Peyer's patch (tissue), 4 donors: ENCODE data around the gene PACS1. TPM values are rescaled to one million over a fixed set of nuclear protein-coding genes. Genes with fewer than 3 reads are reported as not detected.

ENCODE experiments used
- DNase-seq, 3 donors: peaks; one replicate each; pipeline ENCODE4 v3.0.0-alpha.2; 2017 to 2019
- H3K27ac ChIP-seq, 4 donors: fragments of 200-600 bp; sonication (generic); one replicate each; pipeline ENCODE4 v1.5.1; 2016 to 2019
- H3K27me3 ChIP-seq, 2 donors: fragments of 200-600 bp; sonication (generic); one replicate each; pipeline ENCODE4 v1.5.1; 2019
- H3K36me3 ChIP-seq, 3 donors: fragments of 200-600 bp; sonication (generic); one replicate each; pipeline ENCODE4 v1.5.1; 2016 to 2019
- H3K4me1 ChIP-seq, 4 donors: fragments of 200-600 bp; sonication (generic); one replicate each; pipeline ENCODE4 v1.5.1; 2016 to 2019
- H3K4me3 ChIP-seq, 4 donors: fragments of 200-600 bp; sonication (generic); 1 replicate in 3 of 4; 2 replicates in 1 of 4; pipeline ENCODE4 v1.5.1; 2016 to 2019; ENCODE audit warnings: mild to moderate bottlenecking in 1 of 4
- H3K9me3 ChIP-seq, 4 donors: fragments of 200-600 bp; sonication (generic); one replicate each; pipeline ENCODE4 v1.5.1; 2016 to 2019; ENCODE audit warnings: mild to moderate bottlenecking in 1 of 4
- POLR2A ChIP-seq, 2 donors: fragments of 450-650 bp; IDR thresholded peaks; one replicate each; pipeline ENCODE4 v1.5.1; 2017; ENCODE audit warnings: antibody characterized with exemption in 2 of 2, mild to moderate bottlenecking in 2 of 2, moderate library complexity in 2 of 2
- total RNA-seq, 4 donors: library from RNA; depleted of rRNA; stranded (reverse); fragments of >200 nt; gene quantifications; one replicate each; pipeline ENCODE4 v1.1.0, GENCODE V29; 2016
- TF ChIP-seq, protein P1 (sequence below), 6 experiments: fragments of 450-650 bp in 4 of 6; fragments of 200-600 bp in 2 of 6; sonication (generic) in 1 of 6; IDR thresholded peaks; one replicate each; pipeline ENCODE4 v1.5.1; 2017 to 2019; ENCODE audit warnings: antibody characterized with exemption in 6 of 6, mild to moderate bottlenecking in 3 of 6, moderate library complexity in 1 of 6

The PACS1 gene
- total RNA-seq, 4 donors from 2014 or later: 10.3 to 52.0 (median 22.3) TPM

DNA sequence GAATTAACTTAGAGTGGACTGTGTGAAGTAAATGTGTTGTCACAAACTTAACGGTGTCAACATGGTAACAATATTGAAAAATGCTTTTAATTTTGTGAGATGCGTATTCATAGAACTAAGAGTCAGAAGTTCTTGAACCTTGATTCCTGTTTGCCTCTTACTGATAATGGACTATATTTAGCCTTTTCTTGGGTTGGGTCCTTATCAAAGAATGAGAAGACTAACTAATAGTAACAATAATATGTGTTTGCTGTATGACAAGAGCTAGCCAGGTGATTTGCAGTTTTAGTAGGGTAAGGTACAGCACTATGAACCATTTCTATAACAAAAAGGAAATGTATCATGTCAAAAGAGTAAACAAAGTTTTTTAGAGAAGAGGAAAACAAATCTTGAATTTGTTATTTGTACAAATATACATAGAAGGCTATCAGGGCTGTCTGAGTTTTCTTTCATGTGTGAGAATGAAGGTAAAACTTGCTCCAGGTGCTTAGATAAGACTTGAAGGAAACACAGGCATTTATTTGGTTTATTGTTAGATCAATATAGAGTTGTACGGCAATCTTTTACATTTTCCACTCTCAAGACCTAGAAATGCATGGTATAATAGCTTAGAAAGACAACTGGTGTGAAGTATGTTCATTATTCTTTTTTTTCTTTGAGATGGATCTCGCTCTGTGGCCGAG, 74.1 kb downstream of the PACS1 start:
- Histone ChIP-seq H3K9me3 (no peaks in the 10 kb centered on the region), H3K4me1 (no peaks in the 10 kb centered on the region), H3K27ac (no peak overlapping the region), H3K4me3 (no peak overlapping the region), H3K27me3 (no peaks in the 10 kb centered on the region), H3K36me3 (no peaks in the 10 kb centered on the region)
- TF ChIP-seq, protein P1, sequence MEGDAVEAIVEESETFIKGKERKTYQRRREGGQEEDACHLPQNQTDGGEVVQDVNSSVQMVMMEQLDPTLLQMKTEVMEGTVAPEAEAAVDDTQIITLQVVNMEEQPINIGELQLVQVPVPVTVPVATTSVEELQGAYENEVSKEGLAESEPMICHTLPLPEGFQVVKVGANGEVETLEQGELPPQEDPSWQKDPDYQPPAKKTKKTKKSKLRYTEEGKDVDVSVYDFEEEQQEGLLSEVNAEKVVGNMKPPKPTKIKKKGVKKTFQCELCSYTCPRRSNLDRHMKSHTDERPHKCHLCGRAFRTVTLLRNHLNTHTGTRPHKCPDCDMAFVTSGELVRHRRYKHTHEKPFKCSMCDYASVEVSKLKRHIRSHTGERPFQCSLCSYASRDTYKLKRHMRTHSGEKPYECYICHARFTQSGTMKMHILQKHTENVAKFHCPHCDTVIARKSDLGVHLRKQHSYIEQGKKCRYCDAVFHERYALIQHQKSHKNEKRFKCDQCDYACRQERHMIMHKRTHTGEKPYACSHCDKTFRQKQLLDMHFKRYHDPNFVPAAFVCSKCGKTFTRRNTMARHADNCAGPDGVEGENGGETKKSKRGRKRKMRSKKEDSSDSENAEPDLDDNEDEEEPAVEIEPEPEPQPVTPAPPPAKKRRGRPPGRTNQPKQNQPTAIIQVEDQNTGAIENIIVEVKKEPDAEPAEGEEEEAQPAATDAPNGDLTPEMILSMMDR (IDR thresholded peaks at IDR 0.05): no peak
- TF ChIP-seq POLR2A (IDR thresholded peaks at IDR 0.05): no peak
- no peak for DNase-seq

DNA sequence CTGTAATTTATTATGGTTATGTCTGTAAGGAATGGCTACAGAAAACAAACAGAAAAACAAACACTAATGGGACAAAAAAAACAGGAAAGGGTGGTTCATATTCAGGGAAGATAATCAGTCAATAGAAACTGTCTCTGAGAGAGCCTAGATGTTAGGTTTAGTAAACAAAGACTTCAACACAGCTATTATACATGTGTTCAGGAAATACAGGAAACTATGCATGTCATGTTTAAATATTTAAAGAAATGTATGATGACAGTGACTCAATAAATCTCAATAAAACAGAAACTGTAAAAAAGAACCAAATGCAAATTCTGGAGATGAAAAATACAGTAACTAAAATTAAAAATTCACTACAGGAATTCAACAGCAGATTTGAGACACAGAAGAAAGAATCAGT, 76.0 kb downstream of the PACS1 start:
- H3K9me3 ChIP-seq: no peaks in the 10 kb centered on the region
- TF ChIP-seq, protein P1 (IDR thresholded peaks at IDR 0.05): no peak
- no peak for TF ChIP-seq POLR2A (IDR thresholded peaks at IDR 0.05)
- DNase-seq: no peak
- no peak overlapping the region for H3K27ac ChIP-seq
- H3K4me3 ChIP-seq: no peak overlapping the region
- H3K4me1 ChIP-seq: no peaks in the 10 kb centered on the region
- H3K27me3 ChIP-seq: no peaks in the 10 kb centered on the region
- no peaks in the 10 kb centered on the region for H3K36me3 ChIP-seq

DNA sequence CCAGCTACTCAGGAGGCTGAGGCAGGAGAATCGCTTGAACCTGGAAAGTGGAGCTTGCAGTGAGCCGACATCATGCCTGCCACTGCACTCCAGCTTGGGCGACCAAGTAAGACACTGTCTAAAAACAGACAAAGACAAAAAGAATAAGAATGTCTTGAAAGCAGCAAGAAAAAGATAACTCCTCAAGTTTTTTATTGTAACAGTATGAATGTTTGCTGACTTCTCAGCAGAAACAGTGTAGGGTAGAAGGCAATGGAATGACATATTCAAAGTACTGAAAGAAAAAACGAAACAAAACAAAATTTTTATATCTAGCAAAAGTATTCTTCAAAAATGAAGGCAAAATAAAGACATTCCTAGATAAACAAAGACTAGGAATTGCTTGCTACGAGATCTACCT, 76.9 kb downstream of the PACS1 start:
- no peaks in the 10 kb centered on the region for H3K4me1 ChIP-seq

DNA sequence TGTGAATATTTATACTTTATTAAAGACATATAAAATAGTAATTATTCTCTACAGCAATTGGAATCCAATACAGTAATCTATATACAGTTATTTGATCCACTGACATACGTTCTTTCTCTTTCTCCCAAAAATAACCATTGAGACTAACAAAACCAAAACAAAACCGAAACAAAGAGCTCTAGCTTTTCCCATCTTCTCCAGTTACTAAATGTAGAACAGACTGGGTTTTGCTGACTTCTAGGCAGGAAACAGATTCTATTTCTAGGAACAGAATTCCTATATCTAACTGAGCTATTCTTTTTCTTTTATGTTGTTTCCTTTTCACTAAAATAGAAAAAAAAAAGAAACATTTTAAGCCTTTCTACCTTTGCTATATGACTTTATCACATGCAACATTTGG, 80.1 kb downstream of the PACS1 start:
- Histone ChIP-seq H3K9me3 (no peaks in the 10 kb centered on the region), H3K27me3 (no peaks in the 10 kb centered on the region)
- no peak for DNase-seq

More for the DNA sequence above, 76.9 kb downstream of the PACS1 start:
- H3K27ac ChIP-seq: no peak overlapping the region
- no peaks in the 10 kb centered on the region for H3K27me3 ChIP-seq
- DNase-seq: no peak
- H3K4me3 ChIP-seq: no peak overlapping the region
- H3K9me3 ChIP-seq: no peaks in the 10 kb centered on the region
- TF ChIP-seq, protein P1 (IDR thresholded peaks at IDR 0.05): no peak
- TF ChIP-seq POLR2A (IDR thresholded peaks at IDR 0.05): no peak
- H3K36me3 ChIP-seq: no peaks in the 10 kb centered on the region

DNA sequence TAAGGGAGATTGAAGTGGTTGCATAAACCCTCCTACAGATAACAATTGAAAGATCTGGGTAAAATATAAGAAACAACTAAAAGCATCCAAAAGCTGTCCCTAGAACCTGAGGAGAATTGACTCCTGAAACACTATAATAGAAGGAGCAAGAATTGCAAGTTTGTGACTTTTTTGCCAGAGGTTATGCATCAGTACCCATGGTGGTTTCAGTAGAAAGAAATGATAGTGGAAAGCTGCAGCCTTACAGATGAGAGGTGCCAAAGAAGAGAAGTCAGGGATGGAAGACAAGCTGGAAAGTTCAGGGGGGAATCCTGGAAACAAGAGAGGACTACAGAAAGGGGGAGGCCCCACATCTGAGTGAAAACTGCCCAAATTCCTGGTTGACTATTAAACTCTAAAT, 80.7 kb downstream of the PACS1 start:
- no peaks in the 10 kb centered on the region for H3K4me1 ChIP-seq
- no peaks in the 10 kb centered on the region for H3K27me3 ChIP-seq
- TF ChIP-seq POLR2A (IDR thresholded peaks at IDR 0.05): no peak
- TF ChIP-seq, protein P1 (IDR thresholded peaks at IDR 0.05): no peak
- H3K9me3 ChIP-seq: no peaks in the 10 kb centered on the region
- no peak for DNase-seq
- no peak overlapping the region for H3K4me3 ChIP-seq
- no peaks in the 10 kb centered on the region for H3K36me3 ChIP-seq
- no peak overlapping the region for H3K27ac ChIP-seq

More for the DNA sequence above, 80.1 kb downstream of the PACS1 start:
- H3K4me3 ChIP-seq: no peak overlapping the region
- TF ChIP-seq POLR2A (IDR thresholded peaks at IDR 0.05): no peak
- TF ChIP-seq, protein P1 (IDR thresholded peaks at IDR 0.05): no peak
- no peaks in the 10 kb centered on the region for H3K36me3 ChIP-seq
- no peak overlapping the region for H3K27ac ChIP-seq
- no peaks in the 10 kb centered on the region for H3K4me1 ChIP-seq
